SW480 (cell line): ENCODE measurements around the gene ODR4.
"Not testable (repeated sequence)": the region's sequence is repeated elsewhere in the genome, so short reads cannot be mapped to it uniquely, and the experiment has no call there.

Source experiments
- DNase-seq: peaks from one replicate; pipeline ENCODE4 v3.0.0-alpha.2; 2016; ENCODE audit warnings: low spot score

Gene ODR4

GRCh38 chr1:186421446-186421845, 45.8 kb downstream of the ODR4 start:
- DNase-seq: no peak

- no peak for DNase-seq
These were observed 48.9 kb downstream of the ODR4 start for GRCh38 chr1:186424539-186424938.

- no peak for DNase-seq
These were observed 50.5 kb downstream of the ODR4 start for GRCh38 chr1:186426118-186426517.

- DNase-seq: no peak
These were observed 53.4 kb downstream of the ODR4 start for GRCh38 chr1:186429017-186429416.

GRCh38 chr1:186435336-186435735, 59.7 kb downstream of the ODR4 start:
- DNase-seq: no peak

- no peak for DNase-seq
These were observed 62.9 kb downstream of the ODR4 start for GRCh38 chr1:186438567-186438966.

GRCh38 chr1:186440584-186440983, 64.9 kb downstream of the ODR4 start:
- DNase-seq: peak; percentile 4

GRCh38 chr1:186442651-186443375, 67.2 kb downstream of the ODR4 start:
- peak; percentile 1 for DNase-seq

- no peak for DNase-seq
These were observed 68.0 kb downstream of the ODR4 start for GRCh38 chr1:186443638-186444037.

GRCh38 chr1:186446152-186446551, 70.5 kb downstream of the ODR4 start:
- DNase-seq: no peak

- DNase-seq: no peak
These were observed 79.3 kb downstream of the ODR4 start for GRCh38 chr1:186454981-186455380.

- DNase-seq: no peak
These were observed 81.2 kb downstream of the ODR4 start for GRCh38 chr1:186456729-186457255.

GRCh38 chr1:186459161-186459560, 83.5 kb downstream of the ODR4 start:
- not testable (repeated sequence) for DNase-seq

- no peak for DNase-seq
These were observed 85.4 kb downstream of the ODR4 start, which contains the start of gene PDC for GRCh38 chr1:186461014-186461413. PDC (minus strand) TSS chr1:186461114; CDS start chr1:186449459, 11,655 bp downstream.

GRCh38 chr1:186463511-186463910, 87.9 kb downstream of the ODR4 start:
- no peak for DNase-seq

GRCh38 chr1:186463926-186464325, 88.3 kb downstream of the ODR4 start:
- DNase-seq: no peak

- DNase-seq: not testable (repeated sequence)
These were observed 89.9 kb downstream of the ODR4 start for GRCh38 chr1:186465491-186465890.

- DNase-seq: no peak
These were observed 90.3 kb downstream of the ODR4 start for GRCh38 chr1:186465946-186466345.
